ENCODE measurements around the gene PDE1A.

The PDE1A gene

DNA sequence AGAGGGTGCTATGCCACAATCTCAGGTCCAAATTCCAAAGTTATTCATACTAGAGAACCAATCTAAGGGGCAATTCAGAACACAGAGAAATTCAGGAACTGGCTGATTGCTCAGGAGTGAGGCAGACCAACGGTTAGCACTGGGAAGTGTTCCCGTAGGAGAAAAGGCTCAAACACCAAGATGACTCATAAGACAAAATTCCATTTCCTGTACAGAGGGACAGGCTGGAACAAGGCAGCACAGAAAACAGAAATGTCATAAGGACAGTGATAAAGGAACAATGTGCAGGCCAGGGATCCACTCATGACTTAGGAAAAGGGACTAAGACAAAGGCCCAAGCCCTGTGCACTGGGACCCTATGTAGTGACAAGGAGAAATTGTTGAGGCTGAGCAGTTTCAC lies 54.2 kb downstream of the PDE1A start:
- no peak overlapping the region for H3K27ac ChIP-seq
- no peak for TF ChIP-seq CTCF (conservative IDR thresholded peaks at IDR 0.05)

GRCh38 chr2:182368996-182369395 lies 57.8 kb downstream of the PDE1A start:
- H3K27ac ChIP-seq: no peak overlapping the region
- no peak for TF ChIP-seq CTCF (conservative IDR thresholded peaks at IDR 0.05)

DNA sequence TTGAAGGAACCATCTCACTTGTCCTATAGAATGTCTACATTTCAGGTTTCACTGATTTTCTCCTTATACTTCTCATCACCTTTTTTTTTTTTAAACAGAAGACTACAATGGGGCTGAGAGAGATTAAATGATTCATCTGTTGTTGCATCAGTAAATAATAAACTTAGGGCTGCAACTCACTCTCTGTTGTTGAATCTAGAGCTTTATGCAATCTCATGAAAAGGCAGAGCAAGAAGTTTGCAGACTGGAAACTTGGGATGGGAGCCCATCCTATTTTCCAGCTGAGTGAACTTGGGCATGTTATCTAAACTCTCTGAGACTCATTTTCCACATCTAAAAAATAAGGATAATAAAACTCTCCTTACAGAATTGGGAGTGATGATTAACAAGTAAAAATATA lies 58.4 kb downstream of the PDE1A start:
- H3K27ac ChIP-seq: no peak overlapping the region
- TF ChIP-seq CTCF (conservative IDR thresholded peaks at IDR 0.05): no peak

GRCh38 chr2:182367401-182367800 lies 59.4 kb downstream of the PDE1A start:
- no peak for TF ChIP-seq CTCF (conservative IDR thresholded peaks at IDR 0.05)
- no peak overlapping the region for H3K27ac ChIP-seq

DNA sequence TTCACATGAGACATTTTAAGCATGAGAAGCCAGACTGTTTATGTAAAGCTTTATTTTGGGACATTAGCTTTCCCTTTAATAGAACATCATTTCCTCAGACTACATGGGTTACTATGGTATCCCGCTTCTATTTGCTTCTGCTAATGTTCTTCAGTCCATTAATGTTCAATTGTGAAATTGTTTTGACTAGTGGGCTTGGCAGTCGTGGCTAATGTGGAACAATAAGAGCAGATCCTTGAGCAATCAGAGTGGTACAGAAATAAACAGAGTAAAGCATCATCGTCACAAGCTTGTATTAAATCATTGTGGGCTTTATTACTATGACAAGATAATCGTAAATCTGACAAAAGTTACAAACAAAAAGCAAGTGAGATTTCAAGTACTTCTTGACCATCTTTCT lies 60.2 kb downstream of the PDE1A start:
- no peak for TF ChIP-seq CTCF (conservative IDR thresholded peaks at IDR 0.05)
- no peak overlapping the region for H3K27ac ChIP-seq

DNA sequence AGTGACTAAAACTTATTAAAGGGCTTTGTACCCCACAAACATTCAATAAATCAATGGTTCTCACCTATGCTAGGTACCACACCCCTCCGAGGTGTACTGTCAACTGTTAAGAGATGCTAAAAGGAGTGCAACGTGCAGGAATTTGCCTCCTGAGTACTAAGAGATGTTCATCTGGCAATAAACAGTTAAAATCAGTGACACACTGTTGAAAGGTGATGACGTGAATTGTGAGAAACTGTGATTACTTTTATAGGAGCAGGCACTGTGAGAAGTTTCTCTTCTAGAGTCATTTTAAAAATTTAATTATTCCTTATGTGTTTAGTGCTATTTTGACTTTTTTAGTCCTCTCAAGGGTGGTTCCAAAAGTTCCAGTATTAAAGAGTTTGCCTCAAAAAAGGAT lies 61.0 kb downstream of the PDE1A start:
- TF ChIP-seq CTCF (conservative IDR thresholded peaks at IDR 0.05): no peak
- H3K27ac ChIP-seq: no peak overlapping the region

DNA sequence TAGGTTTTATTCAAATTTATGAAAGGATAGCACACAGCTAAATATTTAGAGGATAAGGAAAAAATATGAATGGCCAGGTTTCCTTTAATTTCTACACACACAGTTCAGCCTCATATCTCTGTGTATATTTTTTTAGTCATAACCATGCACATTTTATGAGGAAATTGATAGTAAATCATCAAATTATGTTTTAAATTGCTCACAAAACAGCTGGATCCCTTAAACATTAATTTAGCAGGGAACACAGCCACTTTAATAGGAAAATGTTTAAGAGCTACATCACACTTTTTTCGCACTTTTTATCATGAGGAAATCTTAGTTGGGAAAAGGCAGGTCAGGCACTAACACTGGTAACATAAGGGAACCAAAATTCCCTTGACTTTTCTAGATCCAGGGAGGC lies 65.4 kb downstream of the PDE1A start:
- TF ChIP-seq CTCF (conservative IDR thresholded peaks at IDR 0.05): no peak
- no peak overlapping the region for H3K27ac ChIP-seq
